HepG2 (cell line): ENCODE measurements around the gene DTYMK. TPM values are rescaled to one million over a fixed set of nuclear protein-coding genes. Genes with fewer than 3 reads are reported as not detected.
A peak's percentile ranks its signal among the peaks of the same experiment; 100 is the strongest.

Experiments used
- ATF7-NPFF ChIP-seq: sonication (generic); formaldehyde crosslinking; IDR thresholded peaks from 2 replicates; pipeline ENCODE4 v1.8.1; 2023; ENCODE audit warnings: mild to moderate bottlenecking, low read depth, missing genetic modification reagents, moderate library complexity
- ELF1 ChIP-seq: sonication (generic); formaldehyde crosslinking; IDR thresholded peaks from 2 replicates; pipeline ENCODE4 v1.4.0; 2020; ENCODE audit warnings: missing genetic modification reagents
- FOXP4 ChIP-seq: sonication (generic); formaldehyde crosslinking; IDR thresholded peaks from 2 replicates; pipeline ENCODE4 v1.4.0; 2020; ENCODE audit warnings: missing genetic modification reagents
- HNRNPUL1 ChIP-seq: fragments of 200-400 bp; formaldehyde crosslinking; IDR thresholded peaks from 2 replicates; pipeline ENCODE4 v1.6.1; 2017; ENCODE audit warnings: low read depth, mild to moderate bottlenecking, low read length, moderate library complexity
- MAZ ChIP-seq, 2 experiments: sonication (generic) in 1 of 2; formaldehyde crosslinking in 1 of 2; IDR thresholded peaks; 2 replicates each; pipeline versions ENCODE4 v1.5.0 to v1.6.1; 2012 to 2020; ENCODE audit warnings: low read depth in 2 of 2, mild to moderate bottlenecking in 2 of 2, borderline replicate concordance in 1 of 2, improper control_type of control experiment in 1 of 2, low read length in 1 of 2, missing genetic modification reagents in 1 of 2, moderate library complexity in 1 of 2
- MXI1 ChIP-seq: IDR thresholded peaks from 3 replicates; pipeline ENCODE4 v1.6.1; 2012; ENCODE audit warnings: low read depth, low read length, inconsistent platforms, borderline replicate concordance
- NCOR1 ChIP-seq: fragments of 200-600 bp; sonication (generic); IDR thresholded peaks from 2 replicates; pipeline ENCODE4 v1.7.0; 2017; ENCODE audit warnings: antibody characterized with exemption, low read length, borderline replicate concordance
- RBFOX2 ChIP-seq: fragments of 200-400 bp; formaldehyde crosslinking; IDR thresholded peaks from 2 replicates; pipeline ENCODE4 v1.6.1; 2017; ENCODE audit warnings: low read depth, mild to moderate bottlenecking, low read length
- RNF219 ChIP-seq: sonication (generic); formaldehyde crosslinking; IDR thresholded peaks from 2 replicates; pipeline ENCODE4 v1.5.0; 2020; ENCODE audit warnings: mild to moderate bottlenecking, missing genetic modification reagents
- SIX4 ChIP-seq: sonication (generic); formaldehyde crosslinking; IDR thresholded peaks from 2 replicates; pipeline ENCODE4 v1.4.0; 2020; ENCODE audit warnings: missing genetic modification reagents
- TFDP2 ChIP-seq: sonication (generic); formaldehyde crosslinking; IDR thresholded peaks from 2 replicates; pipeline ENCODE4 v1.4.0; 2020; ENCODE audit warnings: missing genetic modification reagents
- ZUFSP ChIP-seq: sonication (generic); formaldehyde crosslinking; IDR thresholded peaks from 2 replicates; pipeline ENCODE4 v1.9.0; 2021; ENCODE audit warnings: missing genetic modification reagents, mild to moderate bottlenecking, borderline replicate concordance
- ZXDC ChIP-seq: sonication (generic); formaldehyde crosslinking; IDR thresholded peaks from 2 replicates; pipeline ENCODE4 v1.5.0; 2020; ENCODE audit warnings: mild to moderate bottlenecking, missing genetic modification reagents
- polyA plus RNA-seq, 8 experiments: library from polyadenylated mRNA; depleted of rRNA in 3 of 8; stranded (reverse) in 7 of 8; unstranded in 1 of 8; fragments of >200 nt; fragmentation: Illumina TruSeq in 4 of 8; extraction: Trizol in 4 of 8; gene quantifications; 2 replicates each; pipeline versions ENCODE4 v1.2.1 to v1.2.3, GENCODE V29; 2011 to 2016; ENCODE audit warnings: low read depth in 4 of 8, missing spikeins in 1 of 8, mixed read lengths in 1 of 8; ENCODE audit not compliant: insufficient read depth in 1 of 8
- total RNA-seq, 5 experiments: library from RNA; depleted of rRNA; stranded (reverse); fragments of >200 nt; fragmentation: Illumina TruSeq; extraction: Trizol; gene quantifications; 2 replicates each; pipeline ENCODE4 v1.2.3, GENCODE V29; 2016; ENCODE audit warnings: low read depth in 1 of 5
- TF ChIP-seq, protein P1 (sequence below): IDR thresholded peaks from 2 replicates; pipeline ENCODE4 v1.6.1; 2016; ENCODE audit warnings: missing biosample characterization, missing genetic modification reagents, low read depth

Gene DTYMK
- total and polyA plus RNA-seq, 2 of the 13 experiments (the other 11 are each of a cell fraction or from before 2014, with no cell fraction given), result 57.5 to 134 TPM

DNA sequence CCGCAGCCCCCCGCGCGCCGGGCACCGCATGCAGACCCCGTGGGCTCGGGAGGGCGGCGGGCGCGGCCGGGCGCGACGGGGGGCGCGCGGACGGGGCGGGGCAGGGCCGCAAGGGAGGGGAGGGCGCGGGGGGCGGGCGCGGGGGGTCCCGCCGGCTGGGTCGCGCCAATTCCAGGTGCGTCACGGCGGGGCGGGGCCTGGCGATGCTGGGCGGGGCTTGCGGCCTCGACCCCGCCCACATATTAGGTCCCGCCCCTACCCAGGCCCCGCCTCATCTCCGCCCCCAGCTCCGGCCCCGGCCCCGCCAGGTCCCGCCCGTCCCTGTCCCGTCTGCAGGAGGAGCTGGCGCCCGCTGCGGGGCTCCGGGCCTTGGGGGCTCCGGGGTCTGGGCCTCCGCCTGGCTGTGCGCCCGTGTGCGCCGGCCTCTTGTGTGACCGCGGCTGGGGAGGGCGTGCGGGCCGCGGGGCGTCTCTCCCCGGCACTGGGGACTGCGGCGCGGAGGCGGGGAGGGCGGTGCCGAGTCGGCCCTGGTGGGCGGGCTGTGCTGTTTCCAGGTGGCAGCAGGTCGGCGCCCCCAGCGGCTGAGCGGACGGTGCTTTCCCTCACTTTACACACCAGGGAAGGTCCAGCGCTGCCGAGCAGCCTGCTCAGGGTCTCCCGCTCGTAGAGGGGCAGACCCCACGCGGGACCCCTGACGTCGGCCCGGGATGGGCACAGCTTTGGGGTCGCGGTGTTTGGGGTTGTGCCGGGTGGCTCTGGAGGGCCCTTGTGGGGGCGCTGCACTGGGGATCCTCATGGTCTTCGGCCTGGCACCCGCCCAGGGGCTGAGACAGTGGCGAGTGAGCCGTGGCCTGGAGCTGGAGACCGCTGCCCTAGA lies 15.8 kb upstream of the DTYMK start (continued):
- TF ChIP-seq MAZ (IDR thresholded peaks at IDR 0.05; ENCODE audit: borderline replicate concordance, low read depth, low read length), result peak; percentile 50; the same call in 1 of the 2 replicates
- TF ChIP-seq MAZ (CRISPR knock-in tag; IDR thresholded peaks at IDR 0.05; ENCODE audit: low read depth), result peak; percentile 82; the same call in 1 of the 2 replicates
- TF ChIP-seq MXI1, result peak; percentile 73; the same call in 1 of the 3 replicates
- TF ChIP-seq ZXDC (CRISPR knock-in tag), result peak; percentile 80
- no peak for TF ChIP-seq RNF219 (CRISPR knock-in tag)
- peak; percentile 40; the same call in 1 of the 2 replicates for TF ChIP-seq ELF1 (CRISPR knock-in tag)
- TF ChIP-seq FOXP4 (CRISPR knock-in tag), result no peak
- TF ChIP-seq NCOR1, result no peak; the same call in 1 of the 2 replicates
- no peak for TF ChIP-seq HNRNPUL1
- TF ChIP-seq, protein P1, sequence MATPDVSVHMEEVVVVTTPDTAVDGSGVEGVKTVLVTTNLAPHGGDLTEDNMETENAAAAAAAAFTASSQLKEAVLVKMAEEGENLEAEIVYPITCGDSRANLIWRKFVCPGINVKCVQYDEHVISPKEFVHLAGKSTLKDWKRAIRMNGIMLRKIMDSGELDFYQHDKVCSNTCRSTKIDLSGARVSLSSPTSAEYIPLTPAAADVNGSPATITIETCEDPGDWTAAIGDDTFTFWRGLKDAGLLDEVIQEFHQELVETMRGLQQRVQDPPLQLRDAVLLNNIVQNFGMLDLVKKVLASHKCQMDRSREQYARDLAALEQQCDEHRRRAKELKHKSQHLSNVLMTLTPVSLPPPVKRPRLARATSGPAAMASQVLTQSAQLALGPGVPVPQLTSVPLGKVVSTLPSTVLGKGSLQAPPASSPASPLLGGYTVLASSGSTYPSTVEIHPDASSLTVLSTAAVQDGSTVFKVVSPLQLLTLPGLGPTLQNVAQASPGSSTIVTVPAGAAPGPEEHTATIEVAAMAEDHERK, result no peak
- TF ChIP-seq ATF7-NPFF (CRISPR knock-in tag), result peak; percentile 59; the same call in 1 of the 2 replicates
- peak; percentile 71 for TF ChIP-seq RBFOX2
- TF ChIP-seq TFDP2 (CRISPR knock-in tag), result peak; percentile 52; the same call in 1 of the 2 replicates
- TF ChIP-seq ZUFSP (CRISPR knock-in tag), result no peak
- TF ChIP-seq SIX4 (CRISPR knock-in tag), result no peak; the same call in 1 of the 2 replicates
